WTC11 (cell line): ENCODE results near the gene TEK. TPM values are rescaled to one million over a fixed set of nuclear protein-coding genes. Genes with fewer than 3 reads are reported as not detected.

Experiments
- ATAC-seq: fragments of 200-7000 bp; cut with Tn5 transposase; 2 replicates; pipeline ENCODE4 v1.10.0; 2021; ENCODE audit warnings: mild to moderate bottlenecking, moderate library complexity
- CTCF ChIA-PET: fragments of 300-600 bp; sonication (Branson Sonifier 250); formaldehyde crosslinking; loops from one replicate; lab custom pipeline; 2021; ENCODE audit warnings: antibody characterized with exemption; lab: Charles Lee
- POLR2A ChIA-PET: fragments of 350-600 bp; sonication (Branson Sonifier 250); formaldehyde crosslinking; loops from one replicate; lab custom pipeline; 2021; ENCODE audit warnings: antibody characterized with exemption; lab: Charles Lee
- DNase-seq: peaks from one replicate; pipeline ENCODE4 v3.0.0; 2021; ENCODE audit warnings: low spot score
- H3K27ac Mint-ChIP-seq: 2 replicates; pipeline ENCODE4 v1.8.0; 2021; ENCODE audit warnings: mixed read lengths
- H3K27me3 Mint-ChIP-seq: 2 replicates; pipeline ENCODE4 v1.8.0; 2021; ENCODE audit warnings: low read depth, mild to moderate bottlenecking, moderate library complexity, mixed read lengths
- H3K36me3 Mint-ChIP-seq: 2 replicates; pipeline ENCODE4 v1.8.0; 2021; ENCODE audit warnings: mixed read lengths
- H3K4me1 Mint-ChIP-seq: 2 replicates; pipeline ENCODE4 v1.8.0; 2022; ENCODE audit warnings: mixed read lengths
- H3K4me3 Mint-ChIP-seq: 2 replicates; pipeline ENCODE4 v1.8.0; 2021; ENCODE audit warnings: mild to moderate bottlenecking, moderate library complexity, mixed read lengths
- H3K9me3 Mint-ChIP-seq: 2 replicates; pipeline ENCODE4 v1.8.0; 2021; ENCODE audit warnings: mixed read lengths
- CBFB ChIP-seq: sonication (generic); formaldehyde crosslinking; IDR thresholded peaks from 2 replicates; pipeline ENCODE4 v1.8.1; 2022; ENCODE audit warnings: mild to moderate bottlenecking, low read depth, missing genetic modification reagents
- ESRRA ChIP-seq: sonication (generic); formaldehyde crosslinking; IDR thresholded peaks from 2 replicates; pipeline ENCODE4 v1.8.1; 2022; ENCODE audit warnings: mild to moderate bottlenecking, missing genetic modification reagents, borderline replicate concordance
- ETV6 ChIP-seq: sonication (generic); formaldehyde crosslinking; IDR thresholded peaks from 2 replicates; pipeline ENCODE4 v1.8.1; 2022; ENCODE audit warnings: mild to moderate bottlenecking, missing genetic modification reagents
- FOXJ3 ChIP-seq: sonication (generic); formaldehyde crosslinking; IDR thresholded peaks from 2 replicates; pipeline ENCODE4 v1.9.0; 2021; ENCODE audit warnings: missing genetic modification reagents, mild to moderate bottlenecking, borderline replicate concordance
- HMGA2 ChIP-seq: fragments of 250-450 bp; sonication (Bioruptor Pico); IDR thresholded peaks from 2 replicates; pipeline ENCODE4 v1.4.0; 2021; ENCODE audit warnings: mild to moderate bottlenecking, moderate library complexity
- JAZF1 ChIP-seq: fragments of 250-450 bp; sonication (Bioruptor Pico); IDR thresholded peaks from 2 replicates; pipeline ENCODE4 v1.9.0; 2021; ENCODE audit warnings: moderate library complexity, mild to moderate bottlenecking, inconsistent platforms
- MXD4 ChIP-seq: fragments of 250-450 bp; sonication (Bioruptor Pico); IDR thresholded peaks from 2 replicates; pipeline ENCODE4 v1.8.0; 2021; ENCODE audit warnings: mild to moderate bottlenecking, moderate library complexity, borderline replicate concordance
- NFATC4 ChIP-seq: fragments of 250-450 bp; sonication (Bioruptor Pico); IDR thresholded peaks from 2 replicates; pipeline ENCODE4 v1.9.0; 2021; ENCODE audit warnings: mild to moderate bottlenecking
- NR1H2 ChIP-seq: sonication (generic); formaldehyde crosslinking; IDR thresholded peaks from 2 replicates; pipeline ENCODE4 v1.9.0; 2021; ENCODE audit warnings: mild to moderate bottlenecking, moderate library complexity, missing genetic modification reagents
- OVOL2 ChIP-seq: fragments of 250-450 bp; sonication (Bioruptor Pico); IDR thresholded peaks from 2 replicates; pipeline ENCODE4 v1.9.0; 2021; ENCODE audit warnings: mild to moderate bottlenecking, borderline replicate concordance
- RELA ChIP-seq: sonication (generic); formaldehyde crosslinking; IDR thresholded peaks from 2 replicates; pipeline ENCODE4 v1.8.1; 2022; ENCODE audit warnings: missing genetic modification reagents, mild to moderate bottlenecking, borderline replicate concordance
- RORB ChIP-seq: fragments of 250-450 bp; sonication (Bioruptor Pico); IDR thresholded peaks from 2 replicates; pipeline ENCODE4 v1.9.0; 2021; ENCODE audit warnings: mild to moderate bottlenecking
- TEAD1 ChIP-seq: sonication (generic); formaldehyde crosslinking; IDR thresholded peaks from 2 replicates; pipeline ENCODE4 v1.8.0; 2022; ENCODE audit warnings: mild to moderate bottlenecking, missing genetic modification reagents
- TP53 ChIP-seq: sonication (generic); formaldehyde crosslinking; IDR thresholded peaks from 2 replicates; pipeline ENCODE4 v1.8.1; 2023; ENCODE audit warnings: mild to moderate bottlenecking, missing genetic modification reagents
- total RNA-seq: library from RNA; stranded (reverse); gene quantifications from 3 replicates; pipeline ENCODE4 v1.2.3, GENCODE V29; 2021
- TF ChIP-seq, protein P1 (sequence below): sonication (generic); formaldehyde crosslinking; IDR thresholded peaks from 2 replicates; pipeline ENCODE4 v1.8.0; 2023; ENCODE audit warnings: missing genetic modification reagents, mild to moderate bottlenecking, borderline replicate concordance
- TF ChIP-seq, protein P2 (sequence below): sonication (generic); formaldehyde crosslinking; IDR thresholded peaks from 2 replicates; pipeline ENCODE4 v1.8.1; 2023; ENCODE audit warnings: mild to moderate bottlenecking, missing genetic modification reagents, moderate library complexity
- TF ChIP-seq, protein P3 (sequence below): sonication (generic); formaldehyde crosslinking; conservative IDR thresholded peaks from 2 replicates; pipeline ENCODE4 v1.8.1; 2022; ENCODE audit warnings: mild to moderate bottlenecking, missing genetic modification reagents
- TF ChIP-seq, protein P4 (sequence below): sonication (generic); formaldehyde crosslinking; IDR thresholded peaks from 2 replicates; pipeline ENCODE4 v1.8.0; 2022; ENCODE audit warnings: mild to moderate bottlenecking, missing genetic modification reagents
- TF ChIP-seq, protein P5 (sequence below): fragments of 250-450 bp; sonication (Bioruptor Pico); IDR thresholded peaks from 2 replicates; pipeline ENCODE4 v1.8.0; 2021; ENCODE audit warnings: mild to moderate bottlenecking
- TF ChIP-seq, protein P6 (sequence below): sonication (generic); formaldehyde crosslinking; IDR thresholded peaks from 2 replicates; pipeline ENCODE4 v1.8.1; 2022; ENCODE audit warnings: missing genetic modification reagents, borderline replicate concordance

TEK gene
- total RNA-seq, 1 experiment from 2014 or later, result 3.1 TPM

DNA sequence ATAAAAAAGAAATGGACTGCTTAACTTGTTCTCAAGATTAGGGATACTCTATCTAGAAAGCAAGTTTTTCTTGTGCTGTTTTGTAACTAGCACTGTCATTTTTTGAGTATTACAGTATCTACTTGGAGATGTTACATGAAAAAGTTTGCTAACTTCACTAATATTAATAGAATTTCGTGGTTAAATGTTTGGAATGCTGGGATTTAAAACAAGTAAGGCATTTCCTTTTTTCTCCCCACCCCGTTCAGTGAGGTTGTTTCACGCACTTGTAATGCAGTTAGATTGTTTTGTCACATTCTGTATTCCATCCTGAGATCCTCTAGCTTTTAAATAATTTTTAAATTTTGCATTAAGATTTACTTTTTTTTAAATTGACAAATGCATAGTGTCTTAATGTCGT lies 20.0 kb upstream of the TEK start:
- Mint-ChIP-seq H3K9me3 (peaks cover 10% of the 10 kb centered on the region), H3K4me1 (no peaks in the 10 kb centered on the region), H3K4me3 (no peak overlapping the region), H3K27me3 (no peaks in the 10 kb centered on the region), H3K27ac (no peak overlapping the region), H3K36me3 (peaks cover 4% of the 10 kb centered on the region)
- DNase-seq (no peak), ATAC-seq (no peak)
- POLR2A ChIA-PET, result no interaction called here
- TF ChIP-seq RELA (CRISPR knock-in tag) (no peak), TEAD1 (CRISPR knock-in tag) (no peak), CBFB (CRISPR knock-in tag) (no peak), RORB (CRISPR knock-in tag) (no peak), HMGA2 (CRISPR knock-in tag) (no peak), TP53 (no peak), JAZF1 (CRISPR knock-in tag) (no peak), ETV6 (CRISPR knock-in tag) (no peak), MXD4 (CRISPR knock-in tag) (no peak), NR1H2 (CRISPR knock-in tag) (no peak), OVOL2 (CRISPR knock-in tag) (no peak), NFATC4 (no peak), ESRRA (CRISPR knock-in tag) (no peak), FOXJ3 (CRISPR knock-in tag) (no peak)
- TF ChIP-seq, protein P1, sequence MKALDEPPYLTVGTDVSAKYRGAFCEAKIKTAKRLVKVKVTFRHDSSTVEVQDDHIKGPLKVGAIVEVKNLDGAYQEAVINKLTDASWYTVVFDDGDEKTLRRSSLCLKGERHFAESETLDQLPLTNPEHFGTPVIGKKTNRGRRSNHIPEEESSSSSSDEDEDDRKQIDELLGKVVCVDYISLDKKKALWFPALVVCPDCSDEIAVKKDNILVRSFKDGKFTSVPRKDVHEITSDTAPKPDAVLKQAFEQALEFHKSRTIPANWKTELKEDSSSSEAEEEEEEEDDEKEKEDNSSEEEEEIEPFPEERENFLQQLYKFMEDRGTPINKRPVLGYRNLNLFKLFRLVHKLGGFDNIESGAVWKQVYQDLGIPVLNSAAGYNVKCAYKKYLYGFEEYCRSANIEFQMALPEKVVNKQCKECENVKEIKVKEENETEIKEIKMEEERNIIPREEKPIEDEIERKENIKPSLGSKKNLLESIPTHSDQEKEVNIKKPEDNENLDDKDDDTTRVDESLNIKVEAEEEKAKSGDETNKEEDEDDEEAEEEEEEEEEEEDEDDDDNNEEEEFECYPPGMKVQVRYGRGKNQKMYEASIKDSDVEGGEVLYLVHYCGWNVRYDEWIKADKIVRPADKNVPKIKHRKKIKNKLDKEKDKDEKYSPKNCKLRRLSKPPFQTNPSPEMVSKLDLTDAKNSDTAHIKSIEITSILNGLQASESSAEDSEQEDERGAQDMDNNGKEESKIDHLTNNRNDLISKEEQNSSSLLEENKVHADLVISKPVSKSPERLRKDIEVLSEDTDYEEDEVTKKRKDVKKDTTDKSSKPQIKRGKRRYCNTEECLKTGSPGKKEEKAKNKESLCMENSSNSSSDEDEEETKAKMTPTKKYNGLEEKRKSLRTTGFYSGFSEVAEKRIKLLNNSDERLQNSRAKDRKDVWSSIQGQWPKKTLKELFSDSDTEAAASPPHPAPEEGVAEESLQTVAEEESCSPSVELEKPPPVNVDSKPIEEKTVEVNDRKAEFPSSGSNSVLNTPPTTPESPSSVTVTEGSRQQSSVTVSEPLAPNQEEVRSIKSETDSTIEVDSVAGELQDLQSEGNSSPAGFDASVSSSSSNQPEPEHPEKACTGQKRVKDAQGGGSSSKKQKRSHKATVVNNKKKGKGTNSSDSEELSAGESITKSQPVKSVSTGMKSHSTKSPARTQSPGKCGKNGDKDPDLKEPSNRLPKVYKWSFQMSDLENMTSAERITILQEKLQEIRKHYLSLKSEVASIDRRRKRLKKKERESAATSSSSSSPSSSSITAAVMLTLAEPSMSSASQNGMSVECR (CRISPR knock-in tag), result no peak
- TF ChIP-seq, protein P2, sequence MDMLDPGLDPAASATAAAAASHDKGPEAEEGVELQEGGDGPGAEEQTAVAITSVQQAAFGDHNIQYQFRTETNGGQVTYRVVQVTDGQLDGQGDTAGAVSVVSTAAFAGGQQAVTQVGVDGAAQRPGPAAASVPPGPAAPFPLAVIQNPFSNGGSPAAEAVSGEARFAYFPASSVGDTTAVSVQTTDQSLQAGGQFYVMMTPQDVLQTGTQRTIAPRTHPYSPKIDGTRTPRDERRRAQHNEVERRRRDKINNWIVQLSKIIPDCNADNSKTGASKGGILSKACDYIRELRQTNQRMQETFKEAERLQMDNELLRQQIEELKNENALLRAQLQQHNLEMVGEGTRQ, result no peak
- TF ChIP-seq, protein P3, sequence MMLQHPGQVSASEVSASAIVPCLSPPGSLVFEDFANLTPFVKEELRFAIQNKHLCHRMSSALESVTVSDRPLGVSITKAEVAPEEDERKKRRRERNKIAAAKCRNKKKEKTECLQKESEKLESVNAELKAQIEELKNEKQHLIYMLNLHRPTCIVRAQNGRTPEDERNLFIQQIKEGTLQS (CRISPR knock-in tag), result no peak
- TF ChIP-seq, protein P4, sequence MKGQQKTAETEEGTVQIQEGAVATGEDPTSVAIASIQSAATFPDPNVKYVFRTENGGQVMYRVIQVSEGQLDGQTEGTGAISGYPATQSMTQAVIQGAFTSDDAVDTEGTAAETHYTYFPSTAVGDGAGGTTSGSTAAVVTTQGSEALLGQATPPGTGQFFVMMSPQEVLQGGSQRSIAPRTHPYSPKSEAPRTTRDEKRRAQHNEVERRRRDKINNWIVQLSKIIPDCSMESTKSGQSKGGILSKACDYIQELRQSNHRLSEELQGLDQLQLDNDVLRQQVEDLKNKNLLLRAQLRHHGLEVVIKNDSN, result no peak
- TF ChIP-seq, protein P5, sequence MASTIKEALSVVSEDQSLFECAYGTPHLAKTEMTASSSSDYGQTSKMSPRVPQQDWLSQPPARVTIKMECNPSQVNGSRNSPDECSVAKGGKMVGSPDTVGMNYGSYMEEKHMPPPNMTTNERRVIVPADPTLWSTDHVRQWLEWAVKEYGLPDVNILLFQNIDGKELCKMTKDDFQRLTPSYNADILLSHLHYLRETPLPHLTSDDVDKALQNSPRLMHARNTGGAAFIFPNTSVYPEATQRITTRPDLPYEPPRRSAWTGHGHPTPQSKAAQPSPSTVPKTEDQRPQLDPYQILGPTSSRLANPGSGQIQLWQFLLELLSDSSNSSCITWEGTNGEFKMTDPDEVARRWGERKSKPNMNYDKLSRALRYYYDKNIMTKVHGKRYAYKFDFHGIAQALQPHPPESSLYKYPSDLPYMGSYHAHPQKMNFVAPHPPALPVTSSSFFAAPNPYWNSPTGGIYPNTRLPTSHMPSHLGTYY (CRISPR knock-in tag), result no peak
- TF ChIP-seq, protein P6, sequence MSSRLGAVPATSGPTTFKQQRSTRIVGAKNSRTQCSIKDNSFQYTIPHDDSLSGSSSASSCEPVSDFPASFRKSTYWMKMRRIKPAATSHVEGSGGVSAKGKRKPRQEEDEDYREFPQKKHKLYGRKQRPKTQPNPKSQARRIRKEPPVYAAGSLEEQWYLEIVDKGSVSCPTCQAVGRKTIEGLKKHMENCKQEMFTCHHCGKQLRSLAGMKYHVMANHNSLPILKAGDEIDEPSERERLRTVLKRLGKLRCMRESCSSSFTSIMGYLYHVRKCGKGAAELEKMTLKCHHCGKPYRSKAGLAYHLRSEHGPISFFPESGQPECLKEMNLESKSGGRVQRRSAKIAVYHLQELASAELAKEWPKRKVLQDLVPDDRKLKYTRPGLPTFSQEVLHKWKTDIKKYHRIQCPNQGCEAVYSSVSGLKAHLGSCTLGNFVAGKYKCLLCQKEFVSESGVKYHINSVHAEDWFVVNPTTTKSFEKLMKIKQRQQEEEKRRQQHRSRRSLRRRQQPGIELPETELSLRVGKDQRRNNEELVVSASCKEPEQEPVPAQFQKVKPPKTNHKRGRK, result no peak
- CTCF ChIA-PET, result no interaction called here
